GM12878 (cell line): ENCODE measurements around the gene VPS45. TPM values are rescaled to one million over a fixed set of nuclear protein-coding genes. Genes with fewer than 3 reads are reported as not detected.

Experiments used
- ATF2 ChIP-seq: IDR thresholded peaks from 2 replicates; pipeline ENCODE4 v1.6.1; 2012; ENCODE audit warnings: low read length, inconsistent platforms
- CBX3 ChIP-seq: fragments of 200-600 bp; sonication (generic); IDR thresholded peaks from 2 replicates; pipeline ENCODE4 v1.6.1; 2016; ENCODE audit warnings: low read depth, borderline replicate concordance
- CBX5 ChIP-seq: sonication (generic); IDR thresholded peaks from 2 replicates; pipeline ENCODE4 v1.6.1; 2016; ENCODE audit warnings: low read depth, moderate library complexity, mild to moderate bottlenecking, inconsistent platforms
- CHD2 ChIP-seq: IDR thresholded peaks from 2 replicates; pipeline ENCODE4 v1.6.1; 2011; ENCODE audit warnings: low read depth, low read length, improper control_type of control experiment, borderline replicate concordance
- CUX1 ChIP-seq: IDR thresholded peaks from 2 replicates; pipeline ENCODE4 v1.6.1; 2012; ENCODE audit warnings: improper control_type of control experiment, low read depth, low read length; ENCODE audit not compliant: insufficient replicate concordance
- EGR1 ChIP-seq, 2 experiments: IDR thresholded peaks; 1 replicate in 1 of 2; 2 replicates in 1 of 2; pipeline ENCODE4 v1.6.1; 2011 to 2012; ENCODE audit warnings: low read depth in 2 of 2, low read length in 2 of 2, borderline replicate concordance in 1 of 2, mild to moderate bottlenecking in 1 of 2, moderate library complexity in 1 of 2
- NRF1 ChIP-seq: conservative IDR thresholded peaks from 2 replicates; pipeline ENCODE4 v1.6.1; 2011; ENCODE audit warnings: mild to moderate bottlenecking, low read depth, low read length, improper control_type of control experiment
- RCOR1 ChIP-seq: conservative IDR thresholded peaks from 2 replicates; pipeline ENCODE4 v1.6.1; 2012; ENCODE audit warnings: low read depth, low read length, improper control_type of control experiment
- STAT1 ChIP-seq: fragments of 450-650 bp; conservative IDR thresholded peaks from 2 replicates; pipeline ENCODE4 v1.6.1; 2014; ENCODE audit warnings: antibody characterized with exemption, mild to moderate bottlenecking
- ZBTB11 ChIP-seq: fragments of 450-650 bp; formaldehyde crosslinking; IDR thresholded peaks from 2 replicates; pipeline ENCODE4 v1.5.0; 2022; ENCODE audit warnings: mild to moderate bottlenecking, missing genetic modification characterization
- ZNF592 ChIP-seq: fragments of 450-650 bp; IDR thresholded peaks from 2 replicates; pipeline ENCODE4 v1.6.1; 2017; ENCODE audit warnings: mild to moderate bottlenecking, moderate library complexity
- polyA plus RNA-seq, 11 experiments: library from polyadenylated mRNA; depleted of rRNA in 4 of 11; unstranded in 6 of 11; stranded (reverse) in 5 of 11; fragments of >200 nt; fragmentation: Nextera tagmentation in 4 of 11; fragmentation: Illumina TruSeq in 1 of 11; extraction: Ambion mirVana in 4 of 11; extraction: Trizol in 1 of 11; gene quantifications; 1 replicate in 1 of 11; 2 replicates in 10 of 11; pipeline versions ENCODE4 v1.2.1 to v1.2.3, GENCODE V29; 2011 to 2016; ENCODE audit warnings: inconsistent platforms in 2 of 11, missing spikeins in 2 of 11, low read depth in 1 of 11
- total RNA-seq, 4 experiments: library from RNA; depleted of rRNA in 3 of 4; stranded (reverse); fragments of >200 nt in 3 of 4; fragmentation: Illumina TruSeq in 1 of 4; extraction: Trizol in 1 of 4; gene quantifications; 2 replicates each; pipeline versions ENCODE4 v1.2.1 to v1.2.3, GENCODE V29; 2013 to 2021

Gene VPS45
- total and polyA plus RNA-seq, 10 of the 15 experiments (the other 5 are each of a cell fraction or from before 2014, with no cell fraction given): 24.4 to 48.7 (median 34.5) TPM

GRCh38 chr1:150162862-150163706 is 95.5 kb downstream of the VPS45 start (continued):
- no peak for TF ChIP-seq CUX1
- no peak for TF ChIP-seq RCOR1
- TF ChIP-seq STAT1: no peak
- TF ChIP-seq ATF2: no peak
- TF ChIP-seq NRF1: no peak
- TF ChIP-seq ZNF592: no peak
- TF ChIP-seq ZBTB11: peak; percentile 16; the same call in 1 of the 2 replicates
- TF ChIP-seq CBX5: no peak
- TF ChIP-seq EGR1 (IDR thresholded peaks at IDR 0.05; ENCODE audit: borderline replicate concordance in 1 of 2, low read depth in 2 of 2, low read length in 2 of 2): no peak
- TF ChIP-seq CBX3: no peak
- TF ChIP-seq CHD2: peak; percentile 79
